MM.1S (cell line): ENCODE data around the gene IL24.

Experiments used
- CTCF ChIP-seq: fragments of 300-600 bp; sonication (generic); IDR thresholded peaks from 2 replicates; pipeline ENCODE4 v1.5.1; 2016; ENCODE audit warnings: antibody characterized with exemption, low read length, mixed read lengths
- EZH2 ChIP-seq: fragments of 300-600 bp; sonication (generic); optimal IDR thresholded peaks from 2 replicates; pipeline ENCODE3; 2017; ENCODE audit warnings: low read depth, mild to moderate bottlenecking, antibody characterized with exemption, low read length, mixed read lengths

- TF ChIP-seq CTCF (no peak), EZH2 (no peak)
Measured at GRCh38 chr1:206859082-206859521, 38.1 kb upstream of the IL24 start.
